Measurements from ENCODE around the gene ARRB2. TPM values are rescaled to one million over a fixed set of nuclear protein-coding genes. Genes with fewer than 3 reads are reported as not detected.
A peak's percentile ranks its signal among the peaks of the same experiment; 100 is the strongest.

ARRB2 gene
- total and polyA plus RNA-seq, 2 of the 13 experiments (the other 11 are each of a cell fraction or from before 2014, with no cell fraction given) = 21.5 to 49.2 TPM

- TF ChIP-seq, protein P1, sequence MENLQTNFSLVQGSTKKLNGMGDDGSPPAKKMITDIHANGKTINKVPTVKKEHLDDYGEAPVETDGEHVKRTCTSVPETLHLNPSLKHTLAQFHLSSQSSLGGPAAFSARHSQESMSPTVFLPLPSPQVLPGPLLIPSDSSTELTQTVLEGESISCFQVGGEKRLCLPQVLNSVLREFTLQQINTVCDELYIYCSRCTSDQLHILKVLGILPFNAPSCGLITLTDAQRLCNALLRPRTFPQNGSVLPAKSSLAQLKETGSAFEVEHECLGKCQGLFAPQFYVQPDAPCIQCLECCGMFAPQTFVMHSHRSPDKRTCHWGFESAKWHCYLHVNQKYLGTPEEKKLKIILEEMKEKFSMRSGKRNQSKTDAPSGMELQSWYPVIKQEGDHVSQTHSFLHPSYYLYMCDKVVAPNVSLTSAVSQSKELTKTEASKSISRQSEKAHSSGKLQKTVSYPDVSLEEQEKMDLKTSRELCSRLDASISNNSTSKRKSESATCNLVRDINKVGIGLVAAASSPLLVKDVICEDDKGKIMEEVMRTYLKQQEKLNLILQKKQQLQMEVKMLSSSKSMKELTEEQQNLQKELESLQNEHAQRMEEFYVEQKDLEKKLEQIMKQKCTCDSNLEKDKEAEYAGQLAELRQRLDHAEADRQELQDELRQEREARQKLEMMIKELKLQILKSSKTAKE (CRISPR knock-in tag; IDR thresholded peaks at IDR 0.05; ENCODE audit: borderline replicate concordance) = no peak
- TF ChIP-seq ZNF646 (CRISPR knock-in tag; IDR thresholded peaks at IDR 0.05) (no peak), ZNF468 (CRISPR knock-in tag; IDR thresholded peaks at IDR 0.05) (no peak), ZBTB7A (CRISPR knock-in tag; IDR thresholded peaks at IDR 0.05) (peak; percentile 74; the same call in 1 of the 2 replicates), EED (CRISPR knock-in tag; IDR thresholded peaks at IDR 0.05) (peak; percentile 65; the same call in 1 of the 2 replicates), ZNF616 (CRISPR knock-in tag; IDR thresholded peaks at IDR 0.05; ENCODE audit: low read depth) (no peak), ZNF124 (CRISPR knock-in tag; IDR thresholded peaks at IDR 0.05) (no peak), POGZ (CRISPR knock-in tag; IDR thresholded peaks at IDR 0.05) (peak; percentile 25; the same call in 1 of the 2 replicates), ZBTB33 (CRISPR knock-in tag; IDR thresholded peaks at IDR 0.05) (peak; percentile 56; the same call in 1 of the 2 replicates), GTF3A (CRISPR knock-in tag; conservative IDR thresholded peaks at IDR 0.05) (0 out of 2 replicates have a peak, but pooled peaks have one; percentile 39), ZBTB38 (CRISPR knock-in tag; IDR thresholded peaks at IDR 0.05) (peak; percentile 43; the same call in 1 of the 2 replicates), ZNF501 (CRISPR knock-in tag; IDR thresholded peaks at IDR 0.05) (peak; percentile 78)
- TF ChIP-seq, protein P2, sequence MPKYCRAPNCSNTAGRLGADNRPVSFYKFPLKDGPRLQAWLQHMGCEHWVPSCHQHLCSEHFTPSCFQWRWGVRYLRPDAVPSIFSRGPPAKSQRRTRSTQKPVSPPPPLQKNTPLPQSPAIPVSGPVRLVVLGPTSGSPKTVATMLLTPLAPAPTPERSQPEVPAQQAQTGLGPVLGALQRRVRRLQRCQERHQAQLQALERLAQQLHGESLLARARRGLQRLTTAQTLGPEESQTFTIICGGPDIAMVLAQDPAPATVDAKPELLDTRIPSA (CRISPR knock-in tag; IDR thresholded peaks at IDR 0.05; ENCODE audit: borderline replicate concordance) = no peak
- TF ChIP-seq, protein P3, sequence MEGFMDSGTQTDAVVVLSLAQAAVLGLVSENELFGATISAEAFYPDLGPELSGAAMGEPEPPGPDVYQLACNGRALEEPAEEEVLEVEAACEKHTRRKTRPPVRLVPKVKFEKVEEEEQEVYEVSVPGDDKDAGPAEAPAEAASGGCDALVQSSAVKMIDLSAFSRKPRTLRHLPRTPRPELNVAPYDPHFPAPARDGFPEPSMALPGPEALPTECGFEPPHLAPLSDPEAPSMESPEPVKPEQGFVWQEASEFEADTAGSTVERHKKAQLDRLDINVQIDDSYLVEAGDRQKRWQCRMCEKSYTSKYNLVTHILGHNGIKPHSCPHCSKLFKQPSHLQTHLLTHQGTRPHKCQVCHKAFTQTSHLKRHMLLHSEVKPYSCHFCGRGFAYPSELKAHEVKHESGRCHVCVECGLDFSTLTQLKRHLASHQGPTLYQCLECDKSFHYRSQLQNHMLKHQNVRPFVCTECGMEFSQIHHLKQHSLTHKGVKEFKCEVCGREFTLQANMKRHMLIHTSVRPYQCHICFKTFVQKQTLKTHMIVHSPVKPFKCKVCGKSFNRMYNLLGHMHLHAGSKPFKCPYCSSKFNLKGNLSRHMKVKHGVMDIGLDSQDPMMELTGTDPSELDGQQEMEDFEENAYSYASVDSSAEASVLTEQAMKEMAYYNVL (CRISPR knock-in tag; IDR thresholded peaks at IDR 0.05; ENCODE audit: borderline replicate concordance) = no peak
Measured at GRCh38 chr17:4721203-4722135, 11.0 kb downstream of the ARRB2 start (continued).

Data from HepG2 (cell line).